ENCODE data around the gene ADAM19.

Gene ADAM19

GRCh38 chr5:157454273-157454672, 121.3 kb downstream of the ADAM19 start:
- in situ Hi-C loops (cut with HindIII; ENCODE audit: low sequenced_read_pairs) = no loop called here

GRCh38 chr5:157451806-157452205, 123.8 kb downstream of the ADAM19 start:
- in situ Hi-C loops (cut with HindIII; ENCODE audit: low sequenced_read_pairs) = no loop called here
- DNase-seq (ENCODE audit: low read depth) = no peak
- no peak for TF ChIP-seq CTCF (IDR thresholded peaks at IDR 0.05; ENCODE audit: low read depth, low read length, missing control alignments)
- H3K4me3 ChIP-seq (ENCODE audit: low read depth, low read length) = no peak overlapping the region

More at GRCh38 chr5:157454273-157454672, 121.3 kb downstream of the ADAM19 start:
- no peak for DNase-seq (ENCODE audit: low read depth)
- no peak for TF ChIP-seq CTCF (IDR thresholded peaks at IDR 0.05; ENCODE audit: low read depth, low read length, missing control alignments)
- H3K4me3 ChIP-seq (ENCODE audit: low read depth, low read length) = no peak overlapping the region

GRCh38 chr5:157450024-157450423, 125.6 kb downstream of the ADAM19 start:
- H3K4me3 ChIP-seq (ENCODE audit: low read depth, low read length) = no peak overlapping the region
- in situ Hi-C loops (cut with HindIII; ENCODE audit: low sequenced_read_pairs) = no loop called here
- no peak for DNase-seq (ENCODE audit: low read depth)
- no peak for TF ChIP-seq CTCF (IDR thresholded peaks at IDR 0.05; ENCODE audit: low read depth, low read length, missing control alignments)

GRCh38 chr5:157449011-157449723, 126.4 kb downstream of the ADAM19 start:
- H3K4me3 ChIP-seq (ENCODE audit: low read depth, low read length) = no peak overlapping the region
- DNase-seq (ENCODE audit: low read depth) = no peak
- no peak for TF ChIP-seq CTCF (IDR thresholded peaks at IDR 0.05; ENCODE audit: low read depth, low read length, missing control alignments)
- in situ Hi-C loops (cut with HindIII; ENCODE audit: low sequenced_read_pairs) = no loop called here

- no peak overlapping the region for H3K4me3 ChIP-seq (ENCODE audit: low read depth, low read length)
- in situ Hi-C loops (cut with HindIII; ENCODE audit: low sequenced_read_pairs) = no loop called here
- DNase-seq (ENCODE audit: low read depth) = no peak
- no peak for TF ChIP-seq CTCF (IDR thresholded peaks at IDR 0.05; ENCODE audit: low read depth, low read length, missing control alignments)
Observed at GRCh38 chr5:157447201-157447637, 128.4 kb downstream of the ADAM19 start.

- in situ Hi-C loops (cut with HindIII; ENCODE audit: low sequenced_read_pairs) = no loop called here
- no peak overlapping the region for H3K4me3 ChIP-seq (ENCODE audit: low read depth, low read length)
- TF ChIP-seq CTCF (IDR thresholded peaks at IDR 0.05; ENCODE audit: low read depth, low read length, missing control alignments) = no peak
- DNase-seq (ENCODE audit: low read depth) = no peak
Observed at GRCh38 chr5:157446412-157446935, 129.1 kb downstream of the ADAM19 start.
